HepG2 (cell line): Measurements from ENCODE around the gene PRR14. TPM values are rescaled to one million over a fixed set of nuclear protein-coding genes. Genes with fewer than 3 reads are reported as not detected.
A peak's percentile ranks its signal among the peaks of the same experiment; 100 is the strongest.

Experiments used
- ATF1 ChIP-seq: IDR thresholded peaks from 2 replicates; pipeline ENCODE4 v1.6.1; 2016; ENCODE audit warnings: mild to moderate bottlenecking, control low read depth
- FOXK1 ChIP-seq: sonication (generic); formaldehyde crosslinking; IDR thresholded peaks from 2 replicates; pipeline ENCODE4 v1.4.0; 2020; ENCODE audit warnings: low read depth, missing genetic modification reagents, borderline replicate concordance
- NFE2L1 ChIP-seq: sonication (generic); formaldehyde crosslinking; IDR thresholded peaks from 2 replicates; pipeline ENCODE4 v1.4.0; 2020; ENCODE audit warnings: missing genetic modification reagents, mild to moderate bottlenecking, borderline replicate concordance
- NFE2L2 ChIP-seq: fragments of 150-350 bp; IDR thresholded peaks from 2 replicates; pipeline ENCODE4 v1.6.1; 2014; ENCODE audit warnings: low read length
- PRMT3 ChIP-seq: sonication (generic); formaldehyde crosslinking; IDR thresholded peaks from 2 replicates; pipeline ENCODE4 v1.8.1; 2022; ENCODE audit warnings: low read depth, mild to moderate bottlenecking, moderate library complexity, missing genetic modification reagents, borderline replicate concordance
- ZBTB20 ChIP-seq: sonication (generic); formaldehyde crosslinking; IDR thresholded peaks from 2 replicates; pipeline ENCODE4 v1.8.1; 2023; ENCODE audit warnings: missing genetic modification reagents, low read depth, mild to moderate bottlenecking, borderline replicate concordance
- ZNF232 ChIP-seq: sonication (generic); formaldehyde crosslinking; IDR thresholded peaks from 2 replicates; pipeline ENCODE4 v1.4.0; 2020; ENCODE audit warnings: missing genetic modification reagents, borderline replicate concordance
- ZNF547 ChIP-seq: sonication (generic); formaldehyde crosslinking; IDR thresholded peaks from 2 replicates; pipeline ENCODE4 v1.5.1; 2020; ENCODE audit warnings: mild to moderate bottlenecking, missing genetic modification reagents
- ZNF562 ChIP-seq: sonication (generic); formaldehyde crosslinking; IDR thresholded peaks from 2 replicates; pipeline ENCODE4 v1.8.0; 2022; ENCODE audit warnings: missing genetic modification reagents, borderline replicate concordance
- polyA plus RNA-seq, 8 experiments: library from polyadenylated mRNA; depleted of rRNA in 3 of 8; stranded (reverse) in 7 of 8; unstranded in 1 of 8; fragments of >200 nt; fragmentation: Illumina TruSeq in 4 of 8; extraction: Trizol in 4 of 8; gene quantifications; 2 replicates each; pipeline versions ENCODE4 v1.2.1 to v1.2.3, GENCODE V29; 2011 to 2016; ENCODE audit warnings: low read depth in 4 of 8, missing spikeins in 1 of 8, mixed read lengths in 1 of 8; ENCODE audit not compliant: insufficient read depth in 1 of 8
- total RNA-seq, 5 experiments: library from RNA; depleted of rRNA; stranded (reverse); fragments of >200 nt; fragmentation: Illumina TruSeq; extraction: Trizol; gene quantifications; 2 replicates each; pipeline ENCODE4 v1.2.3, GENCODE V29; 2016; ENCODE audit warnings: low read depth in 1 of 5
- TF ChIP-seq, protein P1 (sequence below): sonication (generic); formaldehyde crosslinking; IDR thresholded peaks from 2 replicates; pipeline ENCODE4 v1.5.1; 2020; ENCODE audit warnings: mild to moderate bottlenecking, missing genetic modification reagents
- TF ChIP-seq, protein P2 (sequence below): sonication (generic); formaldehyde crosslinking; IDR thresholded peaks from 2 replicates; pipeline ENCODE4 v1.9.0; 2021; ENCODE audit warnings: missing genetic modification reagents, borderline replicate concordance
- TF ChIP-seq, protein P3 (sequence below): sonication (generic); formaldehyde crosslinking; IDR thresholded peaks from 2 replicates; pipeline ENCODE4 v1.5.1; 2020; ENCODE audit warnings: missing genetic modification reagents, mild to moderate bottlenecking, borderline replicate concordance
- TF ChIP-seq, protein P4 (sequence below): sonication (generic); formaldehyde crosslinking; IDR thresholded peaks from 2 replicates; pipeline ENCODE4 v1.8.1; 2023; ENCODE audit warnings: mild to moderate bottlenecking, missing genetic modification reagents
- TF ChIP-seq, protein P5 (sequence below), 2 experiments: sonication (generic) in 1 of 2; formaldehyde crosslinking in 1 of 2; IDR thresholded peaks; 2 replicates each; pipeline versions ENCODE4 v1.4.0 to v1.6.1; 2016 to 2020; ENCODE audit warnings: borderline replicate concordance in 1 of 2, low read depth in 1 of 2, mild to moderate bottlenecking in 1 of 2, missing genetic modification reagents in 1 of 2

The PRR14 gene
- total and polyA plus RNA-seq, 2 of the 13 experiments (the other 11 are each of a cell fraction or from before 2014, with no cell fraction given): 8.4 to 11.0 TPM

DNA sequence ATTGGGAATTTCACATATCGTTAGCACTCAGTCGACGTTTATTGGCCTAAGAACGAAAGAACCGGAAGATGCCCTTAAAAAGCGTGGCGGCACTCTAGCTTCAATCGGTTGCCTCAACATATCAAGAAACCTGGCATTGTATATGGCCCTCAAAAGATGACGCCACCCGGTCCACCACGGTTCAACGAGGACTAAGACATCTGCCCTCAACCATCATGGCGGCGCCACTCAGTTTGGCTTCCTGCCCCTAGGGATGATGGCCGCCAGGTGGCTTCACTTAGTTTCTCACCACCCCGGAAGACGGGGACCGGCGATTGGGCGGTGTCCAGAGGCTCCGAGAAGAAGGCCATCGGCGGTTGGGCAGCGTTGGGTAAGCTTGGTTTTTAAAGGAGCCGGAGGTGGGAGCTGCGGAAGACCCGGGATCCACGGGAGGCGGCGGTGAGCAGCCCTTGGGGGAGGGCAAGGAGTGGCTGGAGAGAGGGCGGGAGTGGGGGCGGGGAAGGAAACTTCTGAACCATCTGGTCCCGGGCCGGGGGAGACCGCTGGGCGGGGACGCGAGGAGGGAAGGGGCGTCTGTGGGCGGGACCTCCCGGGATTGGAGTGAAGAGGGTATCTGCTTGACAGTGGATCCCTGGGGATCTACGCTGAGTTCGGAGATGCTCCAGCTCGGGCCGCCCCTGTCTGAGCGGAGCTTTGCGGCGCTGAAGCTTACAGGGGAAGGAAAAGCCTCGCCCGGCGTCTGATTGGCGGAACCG is at the start of gene PRR14 (continued):
- TF ChIP-seq, protein P1, sequence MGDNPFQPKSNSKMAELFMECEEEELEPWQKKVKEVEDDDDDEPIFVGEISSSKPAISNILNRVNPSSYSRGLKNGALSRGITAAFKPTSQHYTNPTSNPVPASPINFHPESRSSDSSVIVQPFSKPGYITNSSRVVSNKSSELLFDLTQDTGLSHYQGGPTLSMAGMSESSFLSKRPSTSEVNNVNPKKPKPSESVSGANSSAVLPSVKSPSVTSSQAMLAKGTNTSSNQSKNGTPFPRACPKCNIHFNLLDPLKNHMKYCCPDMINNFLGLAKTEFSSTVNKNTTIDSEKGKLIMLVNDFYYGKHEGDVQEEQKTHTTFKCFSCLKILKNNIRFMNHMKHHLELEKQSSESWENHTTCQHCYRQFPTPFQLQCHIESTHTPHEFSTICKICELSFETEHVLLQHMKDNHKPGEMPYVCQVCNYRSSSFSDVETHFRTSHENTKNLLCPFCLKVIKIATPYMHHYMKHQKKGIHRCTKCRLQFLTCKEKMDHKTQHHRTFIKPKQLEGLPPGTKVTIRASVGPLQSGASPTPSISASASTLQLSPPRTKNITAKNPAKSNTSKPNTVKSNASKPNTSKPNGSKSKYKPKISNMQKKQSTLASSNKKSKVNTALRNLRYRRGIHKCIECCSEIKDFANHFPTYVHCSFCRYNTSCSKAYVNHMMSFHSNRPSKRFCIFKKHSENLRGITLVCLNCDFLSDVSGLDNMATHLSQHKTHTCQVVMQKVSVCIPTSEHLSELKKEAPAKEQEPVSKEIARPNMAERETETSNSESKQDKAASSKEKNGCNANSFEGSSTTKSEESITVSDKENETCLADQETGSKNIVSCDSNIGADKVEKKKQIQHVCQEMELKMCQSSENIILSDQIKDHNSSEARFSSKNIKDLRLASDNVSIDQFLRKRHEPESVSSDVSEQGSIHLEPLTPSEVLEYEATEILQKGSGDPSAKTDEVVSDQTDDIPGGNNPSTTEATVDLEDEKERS (CRISPR knock-in tag): peak; percentile 33; the same call in 1 of the 2 replicates
- TF ChIP-seq ATF1 (CRISPR knock-in tag): peak; percentile 88
- peak; percentile 68; the same call in 1 of the 2 replicates for TF ChIP-seq FOXK1
- TF ChIP-seq NFE2L1 (CRISPR knock-in tag): no peak
- no peak for TF ChIP-seq NFE2L2
- peak; percentile 18; the same call in 1 of the 2 replicates for TF ChIP-seq ZNF547 (CRISPR knock-in tag)
- TF ChIP-seq ZBTB20 (CRISPR knock-in tag): no peak
- TF ChIP-seq, protein P2, sequence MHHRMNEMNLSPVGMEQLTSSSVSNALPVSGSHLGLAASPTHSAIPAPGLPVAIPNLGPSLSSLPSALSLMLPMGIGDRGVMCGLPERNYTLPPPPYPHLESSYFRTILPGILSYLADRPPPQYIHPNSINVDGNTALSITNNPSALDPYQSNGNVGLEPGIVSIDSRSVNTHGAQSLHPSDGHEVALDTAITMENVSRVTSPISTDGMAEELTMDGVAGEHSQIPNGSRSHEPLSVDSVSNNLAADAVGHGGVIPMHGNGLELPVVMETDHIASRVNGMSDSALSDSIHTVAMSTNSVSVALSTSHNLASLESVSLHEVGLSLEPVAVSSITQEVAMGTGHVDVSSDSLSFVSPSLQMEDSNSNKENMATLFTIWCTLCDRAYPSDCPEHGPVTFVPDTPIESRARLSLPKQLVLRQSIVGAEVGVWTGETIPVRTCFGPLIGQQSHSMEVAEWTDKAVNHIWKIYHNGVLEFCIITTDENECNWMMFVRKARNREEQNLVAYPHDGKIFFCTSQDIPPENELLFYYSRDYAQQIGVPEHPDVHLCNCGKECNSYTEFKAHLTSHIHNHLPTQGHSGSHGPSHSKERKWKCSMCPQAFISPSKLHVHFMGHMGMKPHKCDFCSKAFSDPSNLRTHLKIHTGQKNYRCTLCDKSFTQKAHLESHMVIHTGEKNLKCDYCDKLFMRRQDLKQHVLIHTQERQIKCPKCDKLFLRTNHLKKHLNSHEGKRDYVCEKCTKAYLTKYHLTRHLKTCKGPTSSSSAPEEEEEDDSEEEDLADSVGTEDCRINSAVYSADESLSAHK (CRISPR knock-in tag): no peak; the same call in 1 of the 2 replicates
- TF ChIP-seq, protein P3, sequence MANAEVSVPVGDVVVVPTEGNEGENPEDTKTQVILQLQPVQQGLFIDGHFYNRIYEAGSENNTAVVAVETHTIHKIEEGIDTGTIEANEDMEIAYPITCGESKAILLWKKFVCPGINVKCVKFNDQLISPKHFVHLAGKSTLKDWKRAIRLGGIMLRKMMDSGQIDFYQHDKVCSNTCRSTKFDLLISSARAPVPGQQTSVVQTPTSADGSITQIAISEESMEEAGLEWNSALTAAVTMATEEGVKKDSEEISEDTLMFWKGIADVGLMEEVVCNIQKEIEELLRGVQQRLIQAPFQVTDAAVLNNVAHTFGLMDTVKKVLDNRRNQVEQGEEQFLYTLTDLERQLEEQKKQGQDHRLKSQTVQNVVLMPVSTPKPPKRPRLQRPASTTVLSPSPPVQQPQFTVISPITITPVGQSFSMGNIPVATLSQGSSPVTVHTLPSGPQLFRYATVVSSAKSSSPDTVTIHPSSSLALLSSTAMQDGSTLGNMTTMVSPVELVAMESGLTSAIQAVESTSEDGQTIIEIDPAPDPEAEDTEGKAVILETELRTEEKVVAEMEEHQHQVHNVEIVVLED (CRISPR knock-in tag): peak; percentile 70; the same call in 1 of the 2 replicates
- no peak for TF ChIP-seq PRMT3 (CRISPR knock-in tag)
- no peak for TF ChIP-seq ZNF562 (CRISPR knock-in tag)
- peak; percentile 39; the same call in 1 of the 2 replicates for TF ChIP-seq ZNF232
- TF ChIP-seq, protein P4, sequence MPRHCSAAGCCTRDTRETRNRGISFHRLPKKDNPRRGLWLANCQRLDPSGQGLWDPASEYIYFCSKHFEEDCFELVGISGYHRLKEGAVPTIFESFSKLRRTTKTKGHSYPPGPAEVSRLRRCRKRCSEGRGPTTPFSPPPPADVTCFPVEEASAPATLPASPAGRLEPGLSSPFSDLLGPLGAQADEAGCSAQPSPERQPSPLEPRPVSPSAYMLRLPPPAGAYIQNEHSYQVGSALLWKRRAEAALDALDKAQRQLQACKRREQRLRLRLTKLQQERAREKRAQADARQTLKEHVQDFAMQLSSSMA (CRISPR knock-in tag): peak; percentile 10; the same call in 1 of the 2 replicates
- TF ChIP-seq, protein P5, sequence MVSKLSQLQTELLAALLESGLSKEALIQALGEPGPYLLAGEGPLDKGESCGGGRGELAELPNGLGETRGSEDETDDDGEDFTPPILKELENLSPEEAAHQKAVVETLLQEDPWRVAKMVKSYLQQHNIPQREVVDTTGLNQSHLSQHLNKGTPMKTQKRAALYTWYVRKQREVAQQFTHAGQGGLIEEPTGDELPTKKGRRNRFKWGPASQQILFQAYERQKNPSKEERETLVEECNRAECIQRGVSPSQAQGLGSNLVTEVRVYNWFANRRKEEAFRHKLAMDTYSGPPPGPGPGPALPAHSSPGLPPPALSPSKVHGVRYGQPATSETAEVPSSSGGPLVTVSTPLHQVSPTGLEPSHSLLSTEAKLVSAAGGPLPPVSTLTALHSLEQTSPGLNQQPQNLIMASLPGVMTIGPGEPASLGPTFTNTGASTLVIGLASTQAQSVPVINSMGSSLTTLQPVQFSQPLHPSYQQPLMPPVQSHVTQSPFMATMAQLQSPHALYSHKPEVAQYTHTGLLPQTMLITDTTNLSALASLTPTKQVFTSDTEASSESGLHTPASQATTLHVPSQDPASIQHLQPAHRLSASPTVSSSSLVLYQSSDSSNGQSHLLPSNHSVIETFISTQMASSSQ (IDR thresholded peaks at IDR 0.05; ENCODE audit: low read depth): no peak; the same call in 1 of the 2 replicates
- TF ChIP-seq, protein P5 (CRISPR knock-in tag; IDR thresholded peaks at IDR 0.05; ENCODE audit: borderline replicate concordance): peak; percentile 57; the same call in 1 of the 2 replicates
